GM12873 (cell line): ENCODE results near the gene RECQL5.

Experiments used
- CTCF ChIP-seq: IDR thresholded peaks from 2 replicates; pipeline ENCODE4 v1.5.1; 2012; ENCODE audit warnings: low read depth, mild to moderate bottlenecking, moderate library complexity, low read length, control low read depth; ENCODE audit not compliant: insufficient read depth; ENCODE audit errors: missing control alignments

RECQL5 gene

GRCh38 chr17:75693500-75694481 lies 26.8 kb upstream of the RECQL5 start:
- no peak for TF ChIP-seq CTCF

- TF ChIP-seq CTCF = no peak
These were observed 26.0 kb upstream of the RECQL5 start for GRCh38 chr17:75692976-75693375.

- no peak for TF ChIP-seq CTCF
These were observed 25.1 kb upstream of the RECQL5 start for GRCh38 chr17:75691801-75692626.

- TF ChIP-seq CTCF = no peak
These were observed 24.4 kb upstream of the RECQL5 start for GRCh38 chr17:75691371-75691791.

- no peak for TF ChIP-seq CTCF
These were observed 22.5 kb upstream of the RECQL5 start for GRCh38 chr17:75689441-75689873.

- TF ChIP-seq CTCF = no peak
These were observed 21.4 kb upstream of the RECQL5 start for GRCh38 chr17:75688209-75688825.
